GM12891 (cell line): ENCODE data around the gene DAB1.

Source experiments
- POLR2A ChIP-seq: IDR thresholded peaks from 2 replicates; pipeline ENCODE4 v1.6.1; 2011; ENCODE audit warnings: low read depth, low read length, control low read depth
- POLR2AphosphoS5 ChIP-seq: IDR thresholded peaks from 2 replicates; pipeline ENCODE4 v1.6.1; 2011; ENCODE audit warnings: low read depth, low read length, control low read depth
- SPI1 ChIP-seq: IDR thresholded peaks from 2 replicates; pipeline ENCODE4 v1.6.1; 2011; ENCODE audit warnings: low read depth, low read length, control low read depth
- TAF1 ChIP-seq: IDR thresholded peaks from 2 replicates; pipeline ENCODE4 v1.6.1; 2011; ENCODE audit warnings: low read depth, low read length, control low read depth

- TF ChIP-seq POLR2A, result no peak
- no peak for TF ChIP-seq POLR2AphosphoS5
- TF ChIP-seq TAF1, result no peak
- TF ChIP-seq SPI1, result no peak
Observed at GRCh38 chr1:57109883-57110282, 314.0 kb downstream of the DAB1 start.
